Lower lobe of right lung (tissue), 2 donors: Measurements from ENCODE around the gene TNFRSF4. TPM values are rescaled to one million over a fixed set of nuclear protein-coding genes. Genes with fewer than 3 reads are reported as not detected.

Experiments
- ATAC-seq, 2 donors: fragments of 200-7000 bp; cut with Tn5 transposase; one replicate each; pipeline ENCODE4 v1.9.1; 2020 to 2022; ENCODE audit warnings: mild to moderate bottlenecking in 2 of 2, moderate library complexity in 2 of 2
- DNase-seq: peaks from one replicate; pipeline ENCODE4 v3.0.0-alpha.2; 2020
- H3K27ac ChIP-seq: fragments of 200-600 bp; one replicate; pipeline ENCODE4 v1.8.0; 2022
- H3K27me3 ChIP-seq: fragments of 200-600 bp; one replicate; pipeline ENCODE4 v1.8.0; 2022; ENCODE audit warnings: low read depth
- H3K36me3 ChIP-seq: fragments of 200-600 bp; one replicate; pipeline ENCODE4 v1.8.0; 2022; ENCODE audit warnings: mild to moderate bottlenecking
- H3K4me1 ChIP-seq: fragments of 200-600 bp; one replicate; pipeline ENCODE4 v1.8.0; 2022
- H3K4me3 ChIP-seq: fragments of 200-600 bp; one replicate; pipeline ENCODE4 v1.8.0; 2022; ENCODE audit warnings: mild to moderate bottlenecking
- H3K9me3 ChIP-seq: fragments of 200-600 bp; one replicate; pipeline ENCODE4 v1.8.0; 2022
- intact Hi-C: fragments of 100-400 bp; cut with DNase I; formaldehyde crosslinking; loops from one replicate; pipeline ENCODE4 v1.11.0; 2022
- total RNA-seq: library from RNA; stranded (reverse); fragmentation: NEBNext Ultra II Directional; extraction: Animal tissue kit (Norgen Biotek cat#: 25700); gene quantifications from one replicate; pipeline ENCODE4 v1.2.1, GENCODE V29; 2021
- TF ChIP-seq, protein P1 (sequence below): fragments of 200-600 bp; IDR thresholded peaks from one replicate; pipeline ENCODE4 v1.8.0; 2022; ENCODE audit warnings: antibody characterized with exemption, mild to moderate bottlenecking
- donor health status: DM: no; HTN: yes; CAD: no; lungs with severe emphysema.

Gene TNFRSF4
- total RNA-seq, 1 donor from 2014 or later: 3.0 TPM

DNA sequence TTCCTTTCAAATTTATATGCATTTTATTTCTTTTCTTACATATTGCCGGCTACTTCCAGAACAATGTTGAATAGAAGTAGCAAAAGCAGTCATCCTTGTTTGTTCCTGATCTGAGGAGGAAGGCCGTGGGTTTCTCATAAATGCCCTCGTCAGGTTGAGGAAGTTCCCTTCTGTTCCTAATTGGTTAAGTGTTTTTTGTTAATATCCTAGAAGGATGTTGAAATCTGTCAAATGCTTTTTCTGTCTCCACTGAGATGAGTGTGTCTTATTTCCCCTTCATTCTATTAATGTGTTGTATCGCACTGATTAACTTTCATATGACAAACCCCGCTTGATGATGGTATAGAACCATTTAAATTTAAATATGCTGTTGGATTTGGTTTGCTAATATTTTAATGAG lies 24.8 kb downstream of the TNFRSF4 start:
- intact Hi-C loops: no loop called here
- no peak for DNase-seq

DNA sequence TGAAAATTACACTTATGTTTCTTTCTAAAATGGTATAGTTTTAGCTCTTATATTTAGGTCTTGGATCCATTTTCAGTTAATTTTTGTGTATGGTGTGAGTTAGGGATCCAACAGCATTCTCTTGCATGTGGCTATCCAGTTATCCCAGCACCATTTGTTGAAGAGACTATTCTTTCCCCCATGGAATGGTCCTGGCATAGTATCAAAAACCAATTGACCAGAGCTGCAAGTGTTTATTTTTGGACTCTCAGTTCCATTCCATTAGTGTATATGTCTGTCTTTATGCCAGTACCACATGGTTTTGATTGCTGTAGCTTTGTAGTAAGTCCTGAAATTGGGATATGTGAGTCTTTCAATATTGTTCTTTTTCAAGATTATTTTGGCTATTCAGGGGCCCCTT lies 26.0 kb downstream of the TNFRSF4 start:
- Histone ChIP-seq H3K27me3 (no peaks in the 10 kb centered on the region), H3K27ac (no peak overlapping the region), H3K4me1 (no peaks in the 10 kb centered on the region), H3K36me3 (no peaks in the 10 kb centered on the region), H3K4me3 (no peak overlapping the region), H3K9me3 (no peaks in the 10 kb centered on the region)
- TF ChIP-seq, protein P1, sequence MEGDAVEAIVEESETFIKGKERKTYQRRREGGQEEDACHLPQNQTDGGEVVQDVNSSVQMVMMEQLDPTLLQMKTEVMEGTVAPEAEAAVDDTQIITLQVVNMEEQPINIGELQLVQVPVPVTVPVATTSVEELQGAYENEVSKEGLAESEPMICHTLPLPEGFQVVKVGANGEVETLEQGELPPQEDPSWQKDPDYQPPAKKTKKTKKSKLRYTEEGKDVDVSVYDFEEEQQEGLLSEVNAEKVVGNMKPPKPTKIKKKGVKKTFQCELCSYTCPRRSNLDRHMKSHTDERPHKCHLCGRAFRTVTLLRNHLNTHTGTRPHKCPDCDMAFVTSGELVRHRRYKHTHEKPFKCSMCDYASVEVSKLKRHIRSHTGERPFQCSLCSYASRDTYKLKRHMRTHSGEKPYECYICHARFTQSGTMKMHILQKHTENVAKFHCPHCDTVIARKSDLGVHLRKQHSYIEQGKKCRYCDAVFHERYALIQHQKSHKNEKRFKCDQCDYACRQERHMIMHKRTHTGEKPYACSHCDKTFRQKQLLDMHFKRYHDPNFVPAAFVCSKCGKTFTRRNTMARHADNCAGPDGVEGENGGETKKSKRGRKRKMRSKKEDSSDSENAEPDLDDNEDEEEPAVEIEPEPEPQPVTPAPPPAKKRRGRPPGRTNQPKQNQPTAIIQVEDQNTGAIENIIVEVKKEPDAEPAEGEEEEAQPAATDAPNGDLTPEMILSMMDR: no peak
- DNase-seq (no peak), ATAC-seq (no peak)
- intact Hi-C loops: no loop called here

More for the DNA sequence above, 24.8 kb downstream of the TNFRSF4 start:
- Histone ChIP-seq H3K9me3 (no peaks in the 10 kb centered on the region), H3K27ac (no peak overlapping the region), H3K4me3 (no peak overlapping the region), H3K27me3 (no peaks in the 10 kb centered on the region), H3K4me1 (no peaks in the 10 kb centered on the region), H3K36me3 (no peaks in the 10 kb centered on the region)
- ATAC-seq: no peak
- TF ChIP-seq, protein P1: no peak

DNA sequence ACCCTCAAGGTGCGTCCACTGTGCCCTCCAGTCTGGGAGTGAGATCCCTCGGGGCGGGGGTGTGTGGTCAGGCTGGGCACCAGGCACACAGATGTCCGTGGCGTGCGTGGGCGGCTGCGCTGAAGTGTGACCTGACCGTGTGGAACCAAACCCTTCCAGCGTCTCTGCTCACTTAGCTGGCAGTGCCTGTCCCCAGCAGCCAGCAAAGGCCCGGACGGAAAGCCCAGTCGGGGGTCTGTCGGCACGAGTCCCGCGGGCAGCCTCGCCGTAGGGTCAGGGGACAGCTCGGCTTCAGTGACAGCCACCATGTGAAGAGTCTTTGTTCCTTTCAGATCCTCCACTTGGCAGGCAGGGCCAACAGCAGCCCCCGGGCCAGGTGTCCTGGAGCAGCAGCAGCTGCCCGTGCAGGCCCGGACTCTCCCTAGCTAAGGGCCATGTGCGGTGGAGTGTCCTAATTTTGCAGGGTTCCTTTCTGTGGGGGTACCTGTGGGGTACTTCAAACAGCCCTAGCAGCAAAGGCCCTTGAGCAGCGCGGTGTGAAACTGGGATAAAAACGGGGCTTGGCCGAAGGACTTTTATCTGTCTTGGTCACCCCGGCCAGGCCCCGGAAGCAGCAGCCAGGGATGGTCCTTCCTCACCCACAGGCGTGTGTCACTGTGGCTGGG lies 28.7 kb downstream of the TNFRSF4 start:
- DNase-seq (peak; percentile 42), ATAC-seq (peak in 1 of 2 donors; percentile 11)
- Histone ChIP-seq H3K9me3 (no peaks in the 10 kb centered on the region), H3K27ac (no peak overlapping the region), H3K36me3 (no peaks in the 10 kb centered on the region), H3K4me1 (no peaks in the 10 kb centered on the region), H3K27me3 (no peaks in the 10 kb centered on the region), H3K4me3 (no peak overlapping the region)
- intact Hi-C loops: no loop called here
- TF ChIP-seq, protein P1: no peak

DNA sequence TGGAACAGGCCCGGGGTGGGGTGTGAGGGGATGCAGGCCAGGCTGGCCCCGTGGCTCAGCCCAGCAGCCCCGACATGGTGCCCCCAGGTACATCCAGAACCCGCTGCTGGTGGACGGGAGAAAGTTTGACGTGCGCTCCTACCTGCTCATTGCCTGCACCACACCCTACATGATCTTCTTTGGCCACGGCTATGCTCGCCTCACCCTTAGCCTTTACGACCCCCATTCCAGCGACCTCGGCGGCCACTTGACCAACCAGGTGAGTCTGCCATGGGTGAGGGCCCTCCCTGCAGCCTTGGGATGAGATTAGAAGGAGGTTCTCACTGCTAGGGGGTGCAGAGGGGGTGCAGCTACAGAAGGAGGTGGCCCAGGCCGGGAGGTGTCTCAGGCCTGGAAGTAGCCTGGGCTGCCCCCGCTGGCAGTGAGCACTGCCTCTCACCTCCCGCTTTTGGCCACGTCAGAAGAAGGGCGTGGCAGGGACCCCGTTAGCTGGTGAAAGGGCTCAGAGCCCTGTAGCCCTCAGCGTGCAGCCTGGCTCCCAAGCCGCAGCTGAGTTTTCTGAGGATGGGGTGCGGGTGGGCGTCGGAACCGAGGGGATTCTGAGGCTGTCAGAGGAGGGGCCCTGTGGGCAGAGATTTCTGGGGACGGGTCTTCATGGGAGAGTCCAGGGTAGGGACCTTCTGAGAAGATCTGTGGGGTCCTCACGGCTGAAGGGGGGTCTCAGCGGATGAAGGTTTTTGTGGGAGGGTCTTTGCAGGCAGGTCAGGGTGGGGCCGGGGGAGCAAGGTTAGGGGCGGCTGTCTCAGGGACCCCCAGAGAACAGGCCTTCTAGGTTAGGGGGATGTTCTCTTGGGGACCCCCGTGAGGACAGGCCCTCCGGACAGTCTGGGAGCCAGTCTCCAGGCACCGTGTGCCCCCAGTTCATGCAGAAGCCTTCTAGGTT lies 29.8 kb downstream of the TNFRSF4 start:
- ATAC-seq (peak in 1 of 2 donors; percentile 8), DNase-seq (peak; percentile 36)
- H3K4me1 ChIP-seq: no peaks in the 10 kb centered on the region
- H3K27me3 ChIP-seq: peaks cover 8% of the 10 kb centered on the region
- no peak overlapping the region for H3K27ac ChIP-seq
- TF ChIP-seq, protein P1: no peak
- intact Hi-C loops: no loop called here
- no peaks in the 10 kb centered on the region for H3K9me3 ChIP-seq
- no peaks in the 10 kb centered on the region for H3K36me3 ChIP-seq
- H3K4me3 ChIP-seq: no peak overlapping the region

DNA sequence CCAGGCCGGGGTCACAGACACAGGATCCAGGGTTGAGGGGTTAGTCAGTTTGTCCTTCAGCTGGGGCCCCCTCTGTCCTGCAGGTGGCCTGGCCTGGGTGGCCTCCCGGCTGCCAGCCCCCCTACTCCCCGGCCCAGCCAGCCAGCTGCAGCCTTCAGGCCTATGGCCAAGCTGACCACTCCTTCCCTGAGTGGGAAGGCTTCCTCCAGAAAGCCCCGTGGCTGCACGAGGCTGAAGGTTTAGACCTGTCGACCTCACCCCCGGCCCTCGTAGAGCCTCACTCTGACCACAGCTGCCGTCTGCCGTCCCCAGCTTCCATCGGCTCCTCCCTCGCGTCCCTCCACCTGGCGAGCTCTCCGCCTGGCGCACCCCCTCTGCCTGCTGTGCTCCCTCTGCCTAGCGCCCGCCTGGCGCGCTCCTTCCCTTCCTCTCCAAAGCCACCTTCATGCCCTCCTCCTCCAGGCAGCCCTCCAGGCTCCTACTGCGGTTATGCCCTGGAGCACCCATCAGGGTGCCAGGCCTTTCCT lies 30.7 kb downstream of the TNFRSF4 start:
- intact Hi-C loops: no loop called here
- peak overlapping the region; percentile 29 for H3K4me3 ChIP-seq
- H3K27me3 ChIP-seq: peaks cover 16% of the 10 kb centered on the region
- DNase-seq (peak; percentile 42), ATAC-seq (no peak)
- TF ChIP-seq, protein P1: no peak
- no peaks in the 10 kb centered on the region for H3K36me3 ChIP-seq
- peak overlapping the region; percentile 31 for H3K27ac ChIP-seq
- H3K4me1 ChIP-seq: no peaks in the 10 kb centered on the region
- no peaks in the 10 kb centered on the region for H3K9me3 ChIP-seq
